GM06990 (cell line): ENCODE results near the gene TRPV3.
"Not testable (repeated sequence)": the region's sequence is repeated elsewhere in the genome, so short reads cannot be mapped to it uniquely, and the experiment has no call there.

Source experiments
- DNase-seq: peaks from one replicate; pipeline ENCODE4 v3.0.0-alpha.2; 2011; ENCODE audit not compliant: insufficient read length; ENCODE audit errors: extremely low read depth
- H3K27me3 ChIP-seq: replicated peaks from 2 replicates; pipeline ENCODE4 v1.6.0; 2011; ENCODE audit warnings: low read length; ENCODE audit not compliant: control insufficient read depth, insufficient read depth
- H3K36me3 ChIP-seq: 2 replicates; pipeline ENCODE4 v1.5.1; 2011; ENCODE audit warnings: low read length; ENCODE audit not compliant: control insufficient read depth, insufficient read depth
- H3K4me3 ChIP-seq: replicated peaks from 2 replicates; pipeline ENCODE4 v1.5.1; 2011; ENCODE audit warnings: low read depth, mild to moderate bottlenecking, control low read depth, low read length
- CTCF ChIP-seq: IDR thresholded peaks from 2 replicates; pipeline ENCODE4 v1.5.1; 2011; ENCODE audit warnings: low read length, control low read depth, mild to moderate bottlenecking, inconsistent platforms; ENCODE audit not compliant: insufficient read depth, poor library complexity, severe bottlenecking

The TRPV3 gene

GRCh38 chr17:3526491-3526890 is 31.1 kb downstream of the TRPV3 start:
- no peak for DNase-seq
- H3K36me3 ChIP-seq = no peaks in the 10 kb centered on the region; the same call in 1 of the 2 replicates

GRCh38 chr17:3524024-3524423 is 33.6 kb downstream of the TRPV3 start:
- H3K4me3 ChIP-seq = no peak overlapping the region
- TF ChIP-seq CTCF = no peak
- no peaks in the 10 kb centered on the region for H3K36me3 ChIP-seq
- H3K27me3 ChIP-seq = no peaks in the 10 kb centered on the region
- DNase-seq = no peak

More at GRCh38 chr17:3526491-3526890, 31.1 kb downstream of the TRPV3 start:
- Histone ChIP-seq H3K27me3 (no peaks in the 10 kb centered on the region), H3K4me3 (no peak overlapping the region)
- TF ChIP-seq CTCF = no peak

GRCh38 chr17:3519472-3519871 is 38.1 kb downstream of the TRPV3 start:
- not testable (repeated sequence) for H3K4me3 ChIP-seq, H3K36me3 ChIP-seq, H3K27me3 ChIP-seq, DNase-seq

- Histone ChIP-seq H3K36me3 (peaks cover 1% of the 10 kb centered on the region), H3K27me3 (no peaks in the 10 kb centered on the region), H3K4me3 (no peak overlapping the region)
- DNase-seq = no peak
- no peak for TF ChIP-seq CTCF
Observed at GRCh38 chr17:3514873-3515272, 42.7 kb downstream of the TRPV3 start.

GRCh38 chr17:3514167-3514566 is 43.4 kb downstream of the TRPV3 start:
- H3K4me3 ChIP-seq, DNase-seq, H3K36me3 ChIP-seq: not testable (repeated sequence)

GRCh38 chr17:3513305-3514035 is 44.1 kb downstream of the TRPV3 start:
- DNase-seq = peak; percentile 63
- no peak for TF ChIP-seq CTCF
- Histone ChIP-seq H3K4me3 (no peak overlapping the region), H3K27me3 (no peaks in the 10 kb centered on the region), H3K36me3 (peaks cover 1% of the 10 kb centered on the region)

More at GRCh38 chr17:3514167-3514566, 43.4 kb downstream of the TRPV3 start:
- not testable (repeated sequence) for H3K27me3 ChIP-seq
